NCI-H526 (cell line): ENCODE results near the gene KIRREL3.

Experiments used
- DNase-seq, 2 experiments: peaks; one replicate each; lab custom pipeline; 2025; lab: John Stamatoyannopoulos, UW

Gene KIRREL3

DNA sequence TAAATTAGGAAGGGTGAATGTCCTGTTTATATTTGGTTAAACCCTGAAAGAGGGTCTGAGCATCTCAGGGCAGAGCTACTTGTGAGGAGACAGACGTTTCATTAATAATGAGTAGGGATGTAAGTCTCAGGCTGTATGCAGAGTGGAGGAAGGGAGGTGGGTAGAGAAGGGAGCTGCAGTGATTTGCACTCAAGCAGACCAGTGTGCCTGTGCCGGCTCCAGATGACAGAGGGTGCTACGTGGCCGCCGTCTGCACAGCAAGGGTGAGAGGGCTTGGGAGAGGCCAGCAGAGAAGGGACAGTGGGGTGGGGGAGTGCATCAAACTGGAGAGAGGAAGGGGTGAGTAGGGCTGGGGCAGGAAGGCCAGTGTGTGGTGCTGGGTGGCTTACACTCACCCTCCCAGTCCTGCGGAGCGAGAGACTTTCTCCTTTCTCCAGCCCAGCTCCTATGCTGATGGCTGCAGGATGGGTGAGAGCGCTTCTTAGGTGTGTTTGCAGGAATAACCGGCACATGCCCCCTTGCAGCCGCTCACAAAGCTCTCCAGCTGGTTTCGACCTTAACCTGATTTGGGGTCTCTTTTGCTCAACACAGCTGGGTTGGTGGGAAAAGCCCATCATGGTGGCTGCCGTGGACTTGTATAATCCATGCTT is 514.5 kb downstream of the KIRREL3 start:
- DNase-seq: no peak

DNA sequence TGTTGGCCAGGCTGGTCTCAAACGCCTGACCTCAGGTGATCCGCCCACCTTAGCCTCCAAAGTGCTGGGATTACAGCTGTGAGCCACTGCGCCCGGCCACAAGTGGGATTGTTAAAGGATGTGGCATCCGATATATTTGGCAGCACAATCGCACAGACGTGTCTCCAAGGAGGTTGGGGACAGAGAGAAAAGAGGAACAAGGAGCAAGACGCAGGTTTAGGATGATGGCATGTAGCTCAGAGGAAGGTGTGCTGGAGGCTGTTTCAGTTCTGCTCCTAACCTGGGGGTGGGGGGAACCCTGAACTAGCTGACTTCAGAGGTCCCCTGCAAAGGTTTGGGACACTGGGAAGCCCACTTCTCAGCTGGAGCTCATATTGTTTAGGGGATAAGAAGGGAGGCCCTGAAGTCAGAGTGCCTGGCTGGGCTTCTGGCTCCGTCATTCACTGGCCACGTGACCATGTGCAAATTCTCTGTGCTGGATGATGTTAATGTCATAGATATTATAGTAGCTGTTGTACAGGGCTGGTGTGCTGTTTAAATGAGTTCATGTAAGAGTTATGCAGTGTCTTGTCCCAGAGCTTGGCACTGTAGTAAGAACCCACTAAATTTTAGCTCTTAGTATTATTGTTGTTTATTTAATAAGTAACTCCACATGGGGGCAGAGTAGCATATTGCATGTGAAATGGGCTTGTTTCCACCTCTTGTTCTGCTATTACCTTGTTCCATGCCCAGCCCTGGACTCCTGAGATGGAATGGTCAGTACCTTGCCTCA is 515.4 kb downstream of the KIRREL3 start:
- peak; percentile 45 to 79 for DNase-seq

DNA sequence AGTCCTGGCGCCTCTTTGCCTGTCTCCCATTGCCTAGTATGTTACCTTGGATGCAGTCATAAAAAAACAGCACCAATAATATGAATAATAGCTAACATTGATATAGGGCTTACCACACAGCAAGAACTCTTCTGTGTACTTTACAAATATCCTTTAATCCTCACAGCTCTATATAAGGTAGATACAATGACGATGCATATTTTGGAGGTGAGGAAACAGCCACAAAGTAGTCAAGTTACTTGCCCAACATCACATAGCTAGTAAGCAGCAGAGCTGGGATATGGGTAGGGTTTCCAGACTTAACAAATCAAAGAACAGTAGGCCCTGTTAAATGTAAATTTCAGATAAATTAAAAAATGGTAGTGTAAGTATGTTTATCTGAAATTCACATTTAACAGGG is 516.3 kb downstream of the KIRREL3 start:
- DNase-seq: no peak

DNA sequence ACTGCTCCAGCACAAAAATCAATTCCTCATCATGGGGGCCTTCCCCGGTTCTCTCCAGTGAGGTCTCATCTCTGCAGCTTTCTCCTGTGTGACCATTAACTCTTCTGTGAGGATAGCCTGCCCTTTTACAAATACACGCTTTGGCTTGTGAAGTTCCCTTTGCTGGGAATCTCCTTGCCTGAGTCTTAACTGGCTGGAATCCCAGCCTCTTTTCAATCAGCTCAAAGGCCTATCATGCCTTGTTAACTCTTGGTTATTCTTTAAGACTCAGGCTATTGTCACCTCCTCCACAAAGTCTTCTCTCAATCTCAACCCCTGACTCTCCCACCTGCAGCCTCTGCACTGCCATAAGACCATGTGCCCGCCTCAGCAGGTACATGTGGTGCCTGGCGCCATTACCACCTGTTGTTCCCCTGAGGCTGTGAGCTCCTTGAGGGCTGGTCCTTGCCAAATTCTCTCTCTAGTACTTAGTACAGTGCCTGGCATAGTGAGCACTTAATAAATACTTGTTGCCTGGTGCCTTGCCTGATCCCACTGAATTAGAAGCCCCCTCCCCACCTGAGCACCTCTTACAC is 516.9 kb downstream of the KIRREL3 start:
- no peak for DNase-seq

GRCh38 chr11:126482586-126483108 is 517.9 kb downstream of the KIRREL3 start:
- no peak for DNase-seq

GRCh38 chr11:126481303-126481680 is 519.3 kb downstream of the KIRREL3 start:
- no peak for DNase-seq

GRCh38 chr11:126480410-126481302 is 519.9 kb downstream of the KIRREL3 start:
- DNase-seq: peak; percentile 96 to 99

DNA sequence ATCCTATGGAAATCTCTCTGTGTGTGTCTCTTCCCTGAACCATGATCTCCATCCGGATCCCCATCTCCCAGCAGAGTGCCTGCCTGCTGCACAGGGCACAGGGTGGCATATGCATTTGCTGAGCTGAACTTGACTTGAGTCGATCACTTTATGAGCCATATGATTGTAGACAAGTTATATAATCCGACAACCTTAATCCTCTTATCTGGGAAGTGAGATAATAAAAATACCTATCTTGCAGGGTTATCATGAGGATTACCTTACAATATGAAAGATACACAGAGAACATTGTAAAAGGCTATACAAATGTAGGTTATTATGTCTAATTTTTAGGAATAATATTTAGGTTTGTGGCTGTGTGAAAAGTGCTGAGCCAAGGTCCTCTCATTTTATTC is 520.6 kb downstream of the KIRREL3 start:
- no peak for DNase-seq

GRCh38 chr11:126479178-126479930 is 521.2 kb downstream of the KIRREL3 start:
- no peak for DNase-seq

GRCh38 chr11:126478466-126478865 is 522.1 kb downstream of the KIRREL3 start:
- no peak for DNase-seq

- peak in 1 of 2 experiments; percentile 53 for DNase-seq
Observed at GRCh38 chr11:126477535-126478305, 522.9 kb downstream of the KIRREL3 start.

- DNase-seq: no peak
Observed at GRCh38 chr11:126476977-126477376, 523.6 kb downstream of the KIRREL3 start.

DNA sequence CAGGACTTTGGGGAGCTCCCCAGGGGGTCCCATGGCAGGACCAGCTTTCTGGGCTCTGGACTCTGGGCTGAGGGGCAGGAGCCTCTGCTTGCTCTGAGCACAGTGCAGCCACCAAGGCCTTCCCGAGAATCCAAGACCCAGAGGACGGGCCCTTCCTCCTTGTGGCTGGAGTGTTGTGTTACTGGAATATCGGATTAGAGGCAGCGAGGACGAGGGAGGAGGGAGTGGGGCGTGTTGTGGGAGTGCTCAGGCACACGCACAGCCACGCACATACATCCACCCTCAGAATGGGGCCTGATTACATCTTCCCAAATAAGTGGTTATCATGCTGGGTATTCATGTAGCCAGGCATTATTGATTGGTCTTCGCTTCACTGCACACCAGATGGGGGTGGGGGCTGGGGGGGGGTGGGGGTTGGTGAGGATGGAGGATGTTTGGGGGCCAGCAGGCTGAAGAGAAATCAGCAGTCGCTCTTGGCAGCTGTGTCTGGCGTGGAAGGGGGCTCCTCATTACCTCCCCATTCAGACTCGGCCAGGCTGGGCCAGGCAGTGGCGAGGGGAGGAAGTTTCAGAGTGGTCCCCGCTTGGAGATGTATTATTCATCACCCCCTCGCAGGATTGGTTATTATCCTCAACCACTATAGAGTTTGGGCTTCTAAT is 524.2 kb downstream of the KIRREL3 start:
- no peak for DNase-seq

DNA sequence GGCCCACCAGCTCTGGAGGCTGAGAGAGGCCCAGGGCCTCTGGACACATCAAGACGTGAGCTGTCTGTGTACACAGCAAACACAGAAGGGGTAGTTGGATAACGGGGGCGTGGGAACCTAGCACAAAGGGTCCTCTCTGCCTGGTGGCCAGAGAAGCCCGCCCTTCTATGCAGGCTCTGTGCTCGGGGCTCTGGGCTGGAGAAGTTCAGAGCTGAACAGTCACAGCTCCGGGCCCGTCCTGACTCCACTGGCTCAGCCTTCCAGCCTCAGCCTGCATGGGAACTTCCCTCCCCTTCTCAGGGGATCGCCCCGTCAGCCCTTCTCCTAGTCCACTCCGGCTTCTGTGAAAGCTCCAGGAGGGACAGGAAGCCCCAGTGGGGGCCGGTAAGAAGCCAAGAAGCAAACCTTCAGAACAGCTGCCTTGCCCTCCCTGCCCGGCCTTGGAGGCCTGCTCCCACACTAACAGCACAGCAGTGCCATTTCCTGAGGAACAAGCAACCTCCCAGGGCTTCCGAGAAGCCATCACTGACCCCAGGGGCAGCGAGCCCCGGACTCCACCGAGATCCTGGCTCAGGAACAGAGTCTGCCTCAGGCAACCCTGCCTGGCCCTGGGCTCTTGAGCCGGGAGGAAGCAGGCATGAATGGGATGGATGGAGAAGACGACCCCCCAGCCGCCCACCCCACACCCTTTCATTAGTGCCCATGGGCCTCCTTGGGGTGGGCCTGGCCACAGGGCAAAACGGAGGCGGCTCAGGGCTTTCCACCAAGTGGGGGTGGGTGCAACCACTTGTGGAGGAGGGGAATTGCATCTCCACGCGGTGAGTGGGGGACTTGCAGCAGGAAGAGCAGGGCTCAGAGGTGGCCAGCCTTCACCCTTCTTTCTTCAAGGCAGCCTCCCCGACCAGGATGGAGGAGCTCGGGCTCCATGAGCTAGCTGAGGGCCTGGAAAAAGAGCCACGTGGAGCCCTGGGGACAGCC is 525.3 kb downstream of the KIRREL3 start:
- no peak for DNase-seq

- no peak for DNase-seq
Observed at GRCh38 chr11:126474220-126474619, 526.4 kb downstream of the KIRREL3 start.

DNA sequence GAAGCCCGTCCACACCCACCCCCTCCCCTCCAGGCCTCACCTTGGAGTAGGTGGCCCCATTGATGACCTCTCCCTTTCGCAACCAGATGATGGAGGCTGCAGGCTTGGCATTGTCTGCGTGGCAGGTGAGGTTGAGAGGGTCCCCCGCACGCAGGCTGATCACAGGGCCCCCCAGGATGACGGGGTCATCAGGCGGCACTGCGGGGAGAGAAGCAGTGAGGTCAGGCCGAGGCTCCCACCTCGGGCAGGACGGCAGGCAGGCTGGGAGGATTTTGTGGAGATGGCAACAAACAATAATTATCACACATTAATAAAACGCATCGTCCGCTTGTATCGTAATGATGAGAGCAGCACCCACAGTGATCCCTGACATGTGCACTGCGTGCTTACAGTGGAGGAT is 527.3 kb downstream of the KIRREL3 start:
- no peak for DNase-seq

DNA sequence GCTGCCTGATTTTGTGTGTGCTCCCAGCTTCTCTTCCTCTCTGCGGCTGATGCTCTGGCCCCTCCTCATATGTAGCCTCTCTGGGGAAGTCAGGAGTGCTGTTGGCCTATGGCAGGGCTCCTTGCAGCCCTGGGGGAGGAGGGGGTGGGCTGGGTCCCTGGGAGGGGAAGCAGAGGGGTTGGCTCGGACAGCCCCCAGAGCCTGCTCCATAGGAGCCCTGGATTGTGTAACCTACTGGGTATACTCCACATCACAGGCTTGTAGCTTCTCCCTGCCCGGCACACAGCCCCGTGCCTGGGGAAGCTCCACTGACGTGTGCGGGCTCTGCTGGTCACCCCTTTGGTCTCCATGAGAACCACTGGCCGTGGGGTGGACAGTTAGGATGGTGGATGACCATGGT is 531.3 kb downstream of the KIRREL3 start:
- no peak for DNase-seq

DNA sequence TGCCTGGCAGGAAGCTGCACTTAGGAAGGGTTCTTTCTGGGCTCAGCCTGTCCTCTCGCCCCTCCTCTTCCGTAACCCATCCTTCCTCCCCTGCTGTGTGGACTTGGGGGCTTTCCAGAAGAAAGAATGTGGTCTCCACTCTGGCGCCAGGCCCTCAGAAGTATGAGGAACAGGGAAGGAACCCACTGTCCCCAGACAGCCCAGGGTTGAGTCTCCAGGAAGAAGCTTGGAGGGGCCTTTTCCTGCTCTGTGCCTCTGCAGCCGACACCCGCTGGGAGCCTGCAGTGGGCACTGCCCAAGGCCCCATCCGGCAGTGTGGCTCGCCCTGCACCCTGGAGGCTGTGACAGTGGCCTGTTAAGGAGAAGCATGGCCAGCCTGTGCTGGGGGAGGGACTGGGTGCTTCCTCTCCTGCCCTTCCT is 532.5 kb downstream of the KIRREL3 start:
- no peak for DNase-seq

DNA sequence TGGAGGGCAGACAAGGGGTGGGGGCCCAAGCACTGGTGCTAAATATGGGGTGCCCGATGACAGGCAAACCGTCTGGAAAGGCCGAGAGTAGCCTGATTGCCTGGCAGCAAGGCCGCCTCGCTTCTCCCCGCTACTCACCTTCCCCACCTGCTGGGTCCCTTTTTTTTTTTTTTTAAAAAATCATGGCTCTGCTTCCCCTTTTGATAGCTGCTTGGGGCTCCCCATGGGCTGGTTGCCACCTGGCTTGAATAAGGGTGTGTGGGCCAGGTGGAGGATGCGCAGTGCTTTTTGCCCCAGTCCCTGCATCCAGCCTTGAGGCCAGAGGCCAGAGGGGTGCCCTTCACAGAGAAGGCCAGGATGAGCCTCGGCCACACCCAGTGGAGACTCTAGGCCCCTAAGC is 533.1 kb downstream of the KIRREL3 start:
- no peak for DNase-seq
